HG02642 (cell line): ENCODE data around the gene PDYN.

ENCODE experiments used
- ATAC-seq: cut with Tn5 transposase; IDR thresholded peaks from one replicate; pipeline ENCODE4 v1.9.1; 2021; ENCODE audit warnings: mild to moderate bottlenecking; ENCODE audit not compliant: unreplicated experiment, poor library complexity

The PDYN gene

DNA sequence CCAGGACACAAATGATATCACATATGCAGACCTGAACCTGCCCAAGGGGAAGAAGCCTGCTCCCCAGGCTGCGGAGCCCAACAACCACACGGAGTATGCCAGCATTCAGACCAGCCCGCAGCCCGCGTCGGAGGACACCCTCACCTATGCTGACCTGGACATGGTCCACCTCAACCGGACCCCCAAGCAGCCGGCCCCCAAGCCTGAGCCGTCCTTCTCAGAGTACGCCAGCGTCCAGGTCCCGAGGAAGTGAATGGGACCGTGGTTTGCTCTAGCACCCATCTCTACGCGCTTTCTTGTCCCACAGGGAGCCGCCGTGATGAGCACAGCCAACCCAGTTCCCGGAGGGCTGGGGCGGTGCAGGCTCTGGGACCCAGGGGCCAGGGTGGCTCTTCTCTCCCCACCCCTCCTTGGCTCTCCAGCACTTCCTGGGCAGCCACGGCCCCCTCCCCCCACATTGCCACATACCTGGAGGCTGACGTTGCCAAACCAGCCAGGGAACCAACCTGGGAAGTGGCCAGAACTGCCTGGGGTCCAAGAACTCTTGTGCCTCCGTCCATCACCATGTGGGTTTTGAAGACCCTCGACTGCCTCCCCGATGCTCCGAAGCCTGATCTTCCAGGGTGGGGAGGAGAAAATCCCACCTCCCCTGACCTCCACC, 56.4 kb downstream of the PDYN start:
- no peak for ATAC-seq

DNA sequence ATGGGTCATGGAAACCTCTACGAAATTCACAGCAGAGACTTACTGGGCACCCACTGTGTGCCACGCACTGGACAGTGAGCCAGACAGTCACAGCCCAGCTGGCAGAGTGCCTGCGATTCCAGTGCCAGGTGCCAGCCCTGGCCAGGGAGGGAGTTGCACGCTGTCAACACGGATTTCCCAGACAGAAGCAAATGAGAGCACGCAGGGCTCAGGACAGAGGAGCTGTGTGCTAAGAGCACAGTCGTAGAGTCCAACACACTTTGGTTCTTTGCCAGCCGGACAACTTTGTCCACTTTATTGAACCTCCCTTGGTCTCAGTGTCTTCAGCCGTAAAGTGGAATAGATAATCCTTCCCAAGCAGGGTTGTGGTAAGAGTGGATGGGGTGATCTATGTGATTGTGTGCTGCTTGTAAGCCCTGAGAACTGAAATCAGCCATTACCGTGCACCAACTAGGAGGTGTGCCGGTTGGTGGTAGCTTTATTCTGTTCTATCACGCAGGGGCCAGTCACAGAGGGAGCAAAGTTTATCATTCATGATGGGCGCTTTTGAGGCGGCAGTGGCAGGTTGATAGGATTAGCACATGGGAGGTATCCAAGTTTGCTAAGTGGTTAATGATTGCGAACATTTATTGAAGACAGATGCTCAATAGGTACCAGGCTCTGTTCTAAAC, 58.0 kb downstream of the PDYN start:
- no peak for ATAC-seq

DNA sequence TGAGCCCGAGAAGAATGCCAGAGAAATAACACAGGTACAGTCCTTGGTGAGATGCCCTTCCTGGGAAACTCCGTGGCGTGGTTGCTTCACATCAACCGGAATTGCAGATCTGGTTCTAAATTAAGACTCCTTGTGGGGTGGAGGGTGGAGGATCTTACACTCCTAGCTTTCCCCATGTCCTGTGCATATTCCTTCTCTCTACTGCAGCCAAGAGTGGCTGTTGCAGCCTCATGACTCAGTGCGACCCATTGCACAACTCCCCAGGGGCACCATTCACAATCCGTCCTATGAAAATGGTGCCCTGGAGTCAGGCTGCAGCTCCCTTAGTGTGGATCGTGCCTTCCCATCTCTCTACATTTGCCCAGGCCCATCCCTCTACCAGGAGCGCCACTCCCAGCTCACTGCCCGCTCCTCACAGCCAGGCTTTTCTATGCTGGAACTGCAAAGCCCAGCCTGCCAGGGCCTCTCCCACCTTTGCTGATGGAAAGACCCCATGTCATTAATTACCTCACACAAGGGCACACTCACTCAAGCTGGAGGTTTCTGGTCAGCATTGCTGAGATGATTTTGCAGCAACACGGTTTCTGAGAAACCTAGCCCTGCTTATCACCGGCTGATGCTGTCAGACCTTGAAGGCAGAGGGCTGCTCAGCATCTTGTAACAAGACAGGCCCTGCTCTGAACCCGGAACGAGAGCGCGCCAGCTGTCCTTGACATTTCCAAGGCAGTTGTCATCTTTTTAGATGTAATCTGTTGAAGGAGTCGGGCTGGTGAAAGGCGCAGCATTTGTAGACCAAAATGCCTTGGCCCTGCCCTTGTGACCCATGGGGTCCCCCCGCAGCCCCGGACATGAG, 58.9 kb downstream of the PDYN start:
- ATAC-seq, result no peak

DNA sequence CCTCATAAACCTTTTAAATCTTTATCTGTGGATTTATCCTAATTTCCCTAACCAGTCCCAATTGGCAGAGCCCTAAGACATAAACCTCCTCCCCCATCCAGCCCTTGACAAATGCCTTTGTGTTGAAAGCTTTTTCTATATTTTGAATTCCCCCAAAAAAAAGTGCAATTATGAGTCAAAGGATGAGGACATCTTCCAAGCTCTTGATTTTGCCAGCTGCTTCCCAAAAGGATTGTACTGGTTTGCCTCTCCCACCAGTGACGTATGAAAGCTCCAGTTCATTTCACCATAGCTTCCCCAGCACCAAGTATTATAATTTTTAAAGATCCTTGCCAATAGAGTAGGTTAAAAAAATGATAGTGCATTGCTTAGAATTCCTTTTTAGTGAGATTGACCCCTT, 59.7 kb downstream of the PDYN start:
- no peak for ATAC-seq

DNA sequence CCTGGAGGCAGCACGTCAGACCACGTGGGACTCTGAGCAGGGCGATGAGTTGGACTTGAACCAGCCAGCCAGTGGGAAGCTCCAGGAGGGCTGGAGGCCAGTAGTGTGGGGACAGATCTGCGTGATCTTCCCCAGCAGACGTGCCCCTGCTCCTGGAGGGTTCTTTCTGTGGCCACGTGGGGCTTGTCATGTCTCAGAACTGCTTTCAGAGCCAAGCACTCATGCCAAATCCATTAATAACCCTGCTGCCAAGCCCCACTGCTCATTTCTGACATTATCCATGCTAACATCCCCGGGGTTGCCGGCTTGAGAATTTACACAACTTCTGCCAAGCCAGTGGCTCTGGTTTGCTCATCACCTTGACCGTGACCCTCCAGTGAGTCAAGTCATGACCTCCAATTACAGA, 60.4 kb downstream of the PDYN start:
- ATAC-seq, result no peak

DNA sequence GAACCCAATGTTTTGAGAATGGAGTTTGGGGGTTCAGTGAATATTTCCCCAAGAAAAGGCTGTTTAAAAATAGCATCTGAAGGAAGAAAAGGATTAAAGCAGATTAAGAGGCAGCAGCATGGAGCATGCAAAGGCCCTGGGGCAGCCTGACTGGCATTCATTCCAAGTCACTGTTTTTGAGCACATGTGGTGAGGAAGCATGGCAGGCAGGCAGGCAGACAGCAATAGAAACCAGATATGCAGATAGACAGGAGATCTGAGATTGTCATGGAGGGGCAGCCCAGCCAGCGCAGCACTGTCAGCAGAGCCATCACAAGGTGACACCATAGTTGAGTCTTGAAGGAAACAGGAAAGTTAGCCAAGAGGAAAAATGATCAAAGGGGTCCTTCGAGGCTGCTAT, 60.9 kb downstream of the PDYN start:
- no peak for ATAC-seq

DNA sequence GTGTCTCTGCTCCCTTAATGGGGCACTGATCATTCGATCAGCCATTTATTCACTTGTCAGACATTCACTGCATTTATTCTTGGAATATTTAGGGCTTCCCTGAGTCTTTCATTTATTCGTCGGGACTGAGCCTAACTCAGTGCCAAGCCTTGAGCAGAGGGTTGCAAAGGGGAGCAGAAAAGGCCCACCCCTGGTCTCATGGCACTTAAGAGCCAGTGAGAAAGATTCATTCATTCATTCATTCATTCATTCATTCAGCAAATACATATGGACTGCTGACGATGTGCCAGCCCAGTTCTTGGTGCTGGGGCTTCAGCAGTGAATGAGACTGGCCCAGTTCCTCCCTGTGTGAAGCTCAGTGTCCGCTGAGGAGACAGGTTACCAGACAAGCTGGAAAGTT, 62.0 kb downstream of the PDYN start:
- ATAC-seq, result no peak

DNA sequence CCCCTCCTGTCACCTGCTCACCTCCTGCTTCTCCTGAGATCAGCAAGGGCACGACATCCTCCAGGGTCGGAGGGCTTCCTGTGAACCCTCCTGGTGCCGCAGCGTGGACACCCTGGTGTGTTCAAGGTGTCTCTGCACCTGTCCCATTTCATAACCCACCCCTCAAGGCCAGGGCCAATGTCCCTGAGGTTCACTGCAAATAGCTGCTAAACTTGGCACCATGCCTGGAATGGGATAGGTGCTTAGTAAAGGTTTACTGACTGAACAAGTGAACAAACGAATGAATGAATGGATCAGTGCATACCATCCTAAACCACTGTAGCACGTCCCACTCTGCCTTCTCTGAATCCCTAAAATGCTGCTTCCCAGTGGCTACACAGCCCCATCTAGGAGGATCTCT, 63.7 kb downstream of the PDYN start:
- no peak for ATAC-seq

DNA sequence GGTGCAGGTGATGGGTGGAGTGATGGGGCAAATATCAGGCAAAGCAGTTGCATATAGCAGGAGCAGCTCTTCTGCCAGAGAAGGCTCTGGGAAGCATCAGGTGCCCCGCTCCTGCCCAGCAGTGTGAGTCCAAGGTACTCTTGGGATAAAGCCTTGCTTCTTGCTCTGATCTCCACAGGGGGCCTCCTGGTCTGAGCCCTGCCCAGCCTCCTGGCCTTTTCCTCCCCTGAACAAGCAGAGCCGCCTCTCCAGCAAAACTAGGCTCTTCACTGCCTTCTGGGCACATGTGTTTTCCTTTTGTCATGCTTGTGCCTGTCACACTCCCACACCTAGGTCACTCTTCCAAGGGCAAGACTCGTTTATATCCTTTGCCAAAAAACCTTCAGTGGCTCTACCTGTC, 64.4 kb downstream of the PDYN start:
- ATAC-seq, result no peak

DNA sequence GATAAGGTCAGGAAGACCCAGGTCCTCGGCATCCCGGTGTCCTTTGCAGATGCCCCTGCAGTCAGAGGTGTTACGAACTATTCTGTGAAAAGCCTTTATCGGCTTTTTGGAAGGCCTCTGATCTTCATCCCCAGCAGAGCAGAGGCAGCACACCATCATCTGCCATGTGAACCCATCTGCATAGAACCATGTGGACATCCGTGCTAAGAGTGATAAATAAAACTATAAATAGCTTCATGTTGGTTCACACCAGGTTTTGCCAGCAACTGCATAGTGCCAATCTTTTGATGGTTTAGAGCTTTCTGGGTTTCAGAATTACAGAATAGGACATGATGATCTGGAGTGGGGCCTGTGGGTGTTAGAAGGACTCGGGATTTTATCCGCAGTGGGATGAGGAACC, 65.1 kb downstream of the PDYN start:
- ATAC-seq, result no peak
